Occipital lobe (tissue), 2 donors: ENCODE data around the gene RRAD. TPM values are rescaled to one million over a fixed set of nuclear protein-coding genes. Genes with fewer than 3 reads are reported as not detected.

Source experiments
- DNase-seq: peaks from one replicate; lab custom pipeline; 2025; lab: John Stamatoyannopoulos, UW
- total RNA-seq: library from RNA; depleted of rRNA; stranded (reverse); fragments of >200 nt; gene quantifications from one replicate; pipeline ENCODE4 v1.2.3, GENCODE V29; 2014

The RRAD gene
- total RNA-seq, 1 donor from 2014 or later: 0.94 TPM

DNA sequence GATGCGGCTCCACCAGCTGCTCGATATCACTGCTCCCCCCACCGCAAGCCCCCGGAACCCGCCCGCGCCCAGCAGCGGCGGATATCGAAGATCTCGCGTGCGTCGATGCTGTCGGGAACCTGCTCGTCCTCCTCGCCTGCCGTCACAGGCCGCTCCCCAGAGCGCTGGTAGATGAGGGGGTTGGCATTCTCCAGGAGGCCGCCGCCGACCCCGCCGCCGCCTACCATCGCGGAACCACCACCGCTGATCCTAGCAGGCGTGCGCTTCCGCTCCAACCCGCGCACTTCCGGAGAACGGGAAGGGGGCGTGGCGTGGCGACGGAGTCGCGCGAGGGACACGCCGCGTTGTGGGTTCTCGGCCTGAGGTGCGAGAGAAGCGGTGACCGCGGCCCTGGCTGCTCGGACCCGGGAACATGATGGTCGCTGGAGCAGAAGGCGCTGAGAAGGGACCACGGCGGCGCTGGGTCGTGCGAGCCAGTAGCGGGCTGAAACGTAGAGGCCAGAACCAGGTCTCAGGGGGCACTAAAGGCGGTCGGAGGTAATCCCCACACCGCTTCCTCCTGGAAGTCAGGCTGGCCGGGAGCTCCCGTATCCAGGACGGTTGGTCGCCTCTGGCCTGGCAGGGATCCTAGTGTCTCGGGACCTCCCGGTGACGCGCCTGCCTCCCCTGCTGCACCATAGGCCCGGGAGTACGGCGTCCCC, 9.0 kb upstream of the RRAD start, which contains the start of gene CIAO2B:
Gene CIAO2B (minus strand): TSS at position 265 of the 701 bp plus-strand sequence. CDS start 38 bp downstream, at position 227.
- peak; percentile 76 for DNase-seq

DNA sequence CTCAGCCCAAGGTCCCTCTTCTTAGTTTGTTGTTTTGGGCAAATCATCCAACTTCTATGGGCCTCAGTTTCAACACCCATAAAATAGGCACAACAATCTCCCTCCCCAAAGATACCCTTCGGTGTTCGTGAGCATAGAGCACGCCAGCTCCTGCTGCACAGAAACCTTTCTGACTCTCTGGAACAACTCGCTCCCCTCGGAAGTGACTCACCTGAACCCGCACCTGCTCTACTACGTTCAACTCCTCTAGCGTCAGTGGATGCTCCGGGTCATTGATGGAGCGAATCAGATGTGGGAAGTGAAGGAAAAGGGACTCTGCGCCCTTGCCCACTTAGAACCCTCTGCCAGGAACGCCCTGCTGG, 8.4 kb upstream of the RRAD start:
- no peak for DNase-seq

DNA sequence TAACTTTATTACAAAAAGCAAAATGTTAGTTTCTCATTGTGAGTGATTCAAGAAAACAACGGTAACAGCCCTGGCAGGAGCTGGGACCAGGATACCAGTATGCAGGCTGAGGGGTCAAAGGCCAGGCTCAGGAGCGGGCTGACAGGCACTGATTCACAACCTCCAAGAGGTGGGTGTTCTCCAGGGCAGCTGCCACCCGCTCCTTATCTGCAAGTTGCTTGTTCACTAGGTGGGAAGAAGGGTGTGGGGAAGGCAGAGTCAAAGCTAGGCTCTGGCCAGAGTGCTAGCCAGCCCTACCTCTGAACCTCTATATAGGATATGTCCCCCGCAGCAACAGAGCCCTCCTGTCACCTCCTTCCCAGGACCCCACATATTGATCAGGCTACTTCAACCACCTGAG, 6.7 kb upstream of the RRAD start:
- no peak for DNase-seq

DNA sequence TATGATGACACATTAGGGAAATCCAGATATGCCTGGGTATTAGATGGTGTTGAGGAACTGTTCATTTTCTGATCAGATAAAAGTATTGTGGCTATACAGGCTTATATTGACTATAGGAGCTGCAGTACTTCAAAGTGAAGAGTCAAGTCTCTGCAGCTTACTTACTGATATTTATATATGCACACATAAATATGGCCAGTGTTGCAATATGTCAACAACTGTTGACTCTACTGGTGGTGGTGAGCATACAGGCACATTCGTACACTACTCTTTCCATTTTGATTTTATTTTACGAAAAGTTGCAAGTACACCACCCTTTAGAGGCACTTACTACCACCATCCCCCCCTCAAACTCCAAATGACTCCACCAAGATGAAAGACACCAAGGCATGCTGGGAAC, 6.3 kb upstream of the RRAD start:
- DNase-seq: no peak

DNA sequence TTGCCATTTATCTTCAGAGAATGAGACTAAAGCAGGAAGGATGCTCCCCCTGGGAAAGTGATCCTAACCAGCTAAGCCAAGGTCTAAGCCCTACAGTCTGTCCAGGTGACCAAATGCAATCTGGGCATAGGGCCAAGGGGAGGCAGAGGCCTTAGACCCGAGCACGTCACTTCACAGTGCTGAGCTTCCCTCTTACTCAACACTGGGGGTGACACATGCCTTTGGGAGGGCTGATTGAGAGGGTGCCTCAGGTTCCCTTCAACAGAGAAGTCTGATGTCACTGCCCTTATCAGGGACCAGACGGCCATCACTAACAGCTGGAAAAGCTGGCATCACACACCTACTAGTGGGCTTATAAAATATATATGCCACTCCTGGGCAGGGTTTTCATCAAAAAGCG, 4.9 kb upstream of the RRAD start:
- DNase-seq: no peak

DNA sequence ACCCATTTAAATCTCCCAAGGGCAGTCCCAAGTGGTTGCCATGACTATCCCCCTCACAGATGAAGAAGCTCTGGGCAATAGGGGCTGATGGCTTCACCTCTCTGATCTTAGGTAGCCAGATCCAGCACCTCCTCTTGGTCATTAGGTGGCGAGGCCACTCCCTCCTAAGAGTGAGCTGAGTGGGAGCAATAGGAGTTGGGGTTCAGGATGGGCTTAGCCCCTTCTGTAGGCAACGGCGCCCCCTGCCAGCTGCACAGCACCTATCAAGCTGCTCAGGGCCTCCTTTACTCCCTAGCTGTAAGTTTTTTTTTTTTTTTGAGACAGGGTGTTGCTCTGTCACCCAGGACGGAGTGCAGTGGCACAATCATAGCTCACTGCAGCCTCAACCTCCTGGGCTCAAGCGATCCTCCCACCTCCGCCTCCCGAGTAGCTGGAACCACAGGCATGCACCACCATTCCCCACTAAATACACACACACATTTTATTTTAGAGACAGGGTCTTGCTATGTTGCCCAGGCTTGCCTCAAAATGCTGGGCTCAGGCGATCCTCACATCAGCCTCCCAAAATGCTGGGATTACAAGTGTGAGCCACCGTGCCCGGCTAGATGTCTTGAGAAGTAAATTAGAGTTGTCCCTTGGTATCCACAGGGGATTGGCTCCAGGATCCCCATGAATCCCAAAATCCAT, 3.5 kb upstream of the RRAD start:
- no peak for DNase-seq

DNA sequence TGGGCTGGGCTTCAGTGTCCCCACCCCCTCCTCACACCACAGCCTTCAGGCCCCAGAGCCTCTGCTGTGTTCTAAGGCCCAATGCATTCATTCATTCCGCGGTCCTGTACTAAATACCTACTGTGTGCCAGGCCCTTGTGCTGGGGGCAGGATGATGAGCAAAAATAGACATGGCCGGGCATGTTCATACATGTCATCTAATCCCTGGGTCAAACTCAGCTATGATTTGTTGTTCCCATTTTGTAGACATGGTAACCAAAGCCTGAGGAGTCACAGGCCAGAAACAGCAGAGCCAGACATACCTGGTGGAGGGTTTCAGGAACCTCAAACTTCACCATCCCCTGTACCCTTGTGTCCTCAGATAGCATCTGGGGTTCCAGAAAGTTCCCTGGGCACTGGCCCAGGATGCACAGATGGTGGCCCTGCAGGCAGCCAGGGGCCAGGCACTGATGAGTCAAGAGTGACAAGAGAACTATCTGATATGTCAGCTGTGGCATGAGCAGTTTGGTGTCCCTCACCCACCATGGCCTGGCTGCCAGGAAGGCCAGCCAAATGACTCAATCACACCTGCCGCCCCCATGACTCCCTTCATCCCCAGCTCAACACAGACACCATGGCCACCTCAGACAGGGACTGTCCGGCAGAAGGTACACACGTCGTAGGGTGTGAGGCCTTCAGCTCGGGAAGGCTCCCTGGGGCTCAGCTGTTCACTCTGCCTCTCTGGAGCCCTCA, 2.7 kb upstream of the RRAD start:
- DNase-seq: no peak

DNA sequence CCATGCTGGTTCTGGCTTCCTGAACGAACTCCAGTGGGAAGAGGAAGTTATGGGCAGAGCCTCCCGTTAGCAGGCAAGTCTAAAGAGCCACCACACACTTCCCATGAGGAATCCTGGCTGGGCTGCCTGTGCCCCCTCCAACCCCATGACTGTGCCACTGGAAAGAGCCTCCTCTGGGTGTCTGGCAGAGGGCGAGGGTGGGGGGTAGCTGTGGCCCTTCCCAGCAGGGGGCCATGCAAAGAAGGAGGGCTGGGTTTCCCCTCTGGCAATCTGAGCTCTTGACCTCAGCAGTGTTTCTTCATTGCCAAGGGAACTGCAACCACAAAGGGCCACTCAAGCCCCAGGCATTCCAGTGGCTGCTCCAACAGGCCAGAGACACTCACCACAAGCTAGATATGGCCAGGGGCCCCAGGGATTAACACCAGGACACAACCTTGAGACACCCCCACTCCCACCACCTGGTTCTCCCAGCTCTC, 1.7 kb upstream of the RRAD start:
- no peak for DNase-seq

DNA sequence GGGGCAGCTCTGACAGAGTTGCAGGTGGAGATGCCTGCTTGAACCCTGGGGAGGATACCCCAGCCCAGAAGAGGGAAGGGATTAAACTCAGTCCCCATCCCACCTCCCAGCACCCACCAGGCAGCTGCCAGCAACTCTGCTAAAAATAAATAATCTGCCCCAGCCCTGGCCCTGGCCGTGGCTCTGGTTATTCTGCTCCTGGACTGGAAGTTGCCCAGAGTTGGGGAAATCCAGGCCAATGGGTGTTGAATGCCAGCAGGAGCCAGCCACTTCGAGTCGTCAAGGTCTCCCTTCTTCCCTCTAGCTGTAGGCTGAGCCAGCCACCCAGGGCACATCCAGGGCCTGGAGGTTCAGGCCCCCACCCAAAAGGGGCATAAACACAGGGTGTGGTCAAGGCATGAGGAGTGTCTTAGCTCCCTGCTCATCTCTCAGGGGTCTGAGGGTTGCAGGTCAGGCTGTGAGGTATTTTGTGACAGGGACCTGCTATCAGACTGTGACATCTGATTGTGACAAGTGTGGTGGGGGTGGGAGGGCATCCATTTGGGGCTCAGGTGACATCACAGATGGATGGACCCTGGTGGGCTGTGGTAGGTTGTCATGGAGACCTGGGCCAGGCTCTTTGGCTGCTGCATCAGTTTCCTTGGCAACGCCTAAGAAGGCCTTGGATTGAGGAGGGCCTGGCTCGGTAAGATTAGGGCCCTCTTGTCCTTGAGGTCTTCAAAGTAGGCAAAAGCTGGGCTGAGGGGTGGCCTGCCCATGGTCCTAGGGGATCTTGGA, 1.0 kb upstream of the RRAD start:
- no peak for DNase-seq

DNA sequence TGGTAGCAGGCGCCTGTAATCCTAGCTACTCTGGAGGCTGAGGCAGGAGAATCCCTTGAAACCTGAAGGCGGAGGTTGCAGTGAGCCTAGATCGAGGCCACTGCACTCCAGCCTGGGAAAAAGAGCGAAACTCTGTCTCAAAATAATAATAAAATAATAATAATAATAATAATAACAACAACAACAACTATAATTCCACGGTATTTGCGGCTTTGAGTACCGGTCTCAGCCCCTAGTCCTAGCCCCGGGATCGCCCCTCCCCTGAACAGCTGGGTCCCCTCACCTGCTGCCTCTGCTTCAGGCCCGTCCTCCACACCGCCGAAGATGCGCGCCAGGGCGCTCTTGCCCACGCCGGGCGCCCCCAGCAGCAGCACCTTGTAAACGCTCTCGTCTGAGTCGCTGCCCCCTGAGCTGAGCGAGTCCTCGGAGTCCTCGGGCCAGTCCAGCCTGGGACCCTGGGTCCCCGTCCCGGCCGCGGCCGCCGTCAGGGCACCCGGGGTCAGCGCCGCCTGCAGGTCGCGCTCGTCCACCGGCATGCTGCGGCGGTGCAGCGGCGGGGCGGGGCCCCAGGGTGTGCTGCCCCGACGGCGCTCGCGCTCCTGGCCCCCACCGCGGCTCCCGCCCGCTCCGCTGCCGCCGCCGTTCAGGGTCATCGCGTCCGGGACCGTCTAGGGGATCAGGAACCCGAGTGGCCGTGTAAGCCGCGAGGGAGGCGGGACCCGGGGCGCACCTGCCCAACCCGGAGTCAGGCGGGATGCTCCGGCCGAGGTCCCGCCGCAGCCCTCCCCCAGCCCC, 611 bp downstream of the RRAD start:
- no peak for DNase-seq

DNA sequence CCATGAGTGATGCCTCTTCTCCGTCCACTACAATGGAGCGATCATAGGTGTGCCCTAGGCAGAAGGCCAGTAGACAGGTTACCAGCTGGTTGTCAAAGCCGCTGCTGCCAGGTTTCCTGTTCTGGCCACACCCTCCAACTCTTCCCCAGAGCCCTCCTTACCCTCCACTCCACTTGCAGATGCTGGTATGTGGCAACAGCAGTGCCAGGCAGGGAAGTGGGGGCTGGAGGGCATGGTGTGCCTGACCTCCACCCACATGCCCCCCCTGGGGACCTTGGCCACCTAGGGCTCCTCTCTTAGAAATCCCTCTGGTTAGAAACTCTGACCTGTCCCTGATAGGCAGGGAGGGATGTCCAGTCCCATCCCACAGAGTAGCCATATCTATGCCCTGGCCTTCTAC, 1.5 kb downstream of the RRAD start:
- DNase-seq: no peak

DNA sequence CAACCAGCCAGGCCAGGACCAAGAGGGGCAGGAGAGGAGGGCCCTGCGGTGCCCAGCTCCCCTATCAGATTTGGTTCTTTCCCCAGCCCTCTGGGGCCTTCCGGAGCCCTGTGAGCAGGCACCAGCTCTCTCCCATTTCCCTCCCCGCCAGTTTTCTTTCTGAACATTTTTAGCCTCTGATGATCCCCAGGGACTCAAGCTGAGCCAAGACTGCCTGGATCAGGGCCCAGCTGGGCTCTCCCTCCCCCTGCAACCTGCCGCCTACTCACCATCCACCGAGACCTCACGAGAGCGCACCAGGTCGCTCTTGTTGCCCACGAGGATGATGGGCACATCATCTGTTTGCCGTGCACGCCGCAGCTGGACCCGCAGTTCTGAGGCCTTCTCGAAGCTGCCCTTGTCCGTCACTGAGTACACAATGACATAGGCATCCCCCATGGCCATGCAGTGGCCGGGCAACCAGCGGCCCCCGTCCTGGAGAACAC, 2.0 kb downstream of the RRAD start:
- no peak for DNase-seq

DNA sequence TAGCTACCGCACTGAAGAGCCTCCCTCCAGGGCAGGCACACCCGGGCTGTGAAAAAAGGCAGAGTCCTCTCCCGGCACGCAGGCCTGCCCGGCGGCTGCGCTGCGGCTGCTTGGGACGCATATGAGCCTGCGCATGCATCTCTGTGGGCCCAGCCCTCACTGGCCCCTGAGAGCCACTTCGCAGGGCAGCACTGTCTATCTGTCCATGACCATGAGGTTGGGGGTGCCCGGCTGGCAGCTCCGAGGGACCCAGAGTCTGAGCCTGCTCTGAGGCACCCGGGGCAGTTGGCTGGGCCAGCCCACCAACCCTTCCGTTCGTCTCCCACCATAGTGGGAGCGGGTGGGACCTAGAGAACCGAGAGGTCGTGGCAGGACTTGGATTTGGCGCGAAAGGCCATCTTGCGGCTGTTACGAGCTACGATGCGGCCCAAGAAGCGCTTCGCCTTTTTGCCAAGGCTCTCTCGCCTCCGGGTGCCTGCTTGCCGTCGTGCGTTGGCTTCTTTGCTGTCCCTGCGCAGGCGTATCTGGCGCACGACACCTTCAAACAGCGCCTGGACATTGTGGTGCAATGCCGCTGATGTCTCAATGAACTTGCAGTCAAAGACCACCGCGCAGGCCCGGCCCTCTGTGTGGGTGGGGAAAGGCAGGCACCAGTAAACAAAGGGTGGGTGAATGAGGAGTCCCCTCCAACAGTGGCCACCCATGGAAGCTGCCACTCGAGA, 3.4 kb downstream of the RRAD start:
- no peak for DNase-seq

DNA sequence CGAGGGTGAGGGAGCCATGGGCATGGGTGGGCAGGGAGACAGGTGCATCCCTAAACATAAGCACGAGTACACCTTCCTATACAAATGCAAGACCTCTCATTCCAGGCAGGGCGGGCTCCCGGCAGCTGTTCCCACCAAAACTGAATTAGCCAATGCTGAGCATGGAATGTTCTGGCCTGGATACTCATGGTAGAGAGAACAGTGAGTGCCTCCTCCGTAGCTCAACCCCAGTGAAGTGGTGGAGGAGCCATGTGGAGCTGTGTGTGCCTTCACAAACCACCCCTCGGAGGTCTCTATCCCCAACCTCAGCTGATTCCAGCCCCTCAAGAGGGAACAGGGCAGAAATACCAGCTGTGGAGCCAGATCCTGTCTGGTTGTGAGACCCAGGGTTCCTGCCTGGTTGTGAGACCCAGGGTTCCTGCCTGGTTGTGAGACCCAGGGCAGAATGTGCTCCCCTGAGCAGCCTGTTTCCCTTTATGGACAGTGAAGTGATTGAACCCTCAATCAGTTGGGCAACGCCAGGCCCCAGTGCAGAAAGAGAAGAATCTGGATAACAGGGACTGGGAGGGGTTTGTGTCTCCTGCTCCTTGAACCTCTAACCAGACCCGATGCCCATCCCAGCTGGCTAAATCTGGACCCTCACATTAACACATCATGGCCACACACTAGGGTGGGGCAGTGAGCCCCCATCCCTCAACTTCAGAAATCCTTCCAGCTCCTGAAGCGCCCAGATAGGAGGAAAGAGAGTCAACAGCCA, 4.2 kb downstream of the RRAD start:
- DNase-seq: no peak

DNA sequence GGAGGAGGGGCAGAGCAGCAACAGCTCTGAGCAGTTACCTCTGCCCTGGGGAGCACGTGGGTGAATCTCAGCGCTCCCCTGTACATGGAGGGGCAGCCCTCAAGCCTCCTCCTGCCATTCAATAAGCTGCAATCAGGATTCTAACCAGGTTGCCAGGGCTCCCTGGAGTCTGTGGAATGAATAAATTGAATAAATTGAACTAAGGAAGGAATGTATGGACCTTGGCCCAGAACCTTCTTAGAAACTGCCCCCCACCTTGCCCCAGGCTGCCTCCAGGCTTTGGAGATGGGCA, 5.1 kb downstream of the RRAD start:
- no peak for DNase-seq

DNA sequence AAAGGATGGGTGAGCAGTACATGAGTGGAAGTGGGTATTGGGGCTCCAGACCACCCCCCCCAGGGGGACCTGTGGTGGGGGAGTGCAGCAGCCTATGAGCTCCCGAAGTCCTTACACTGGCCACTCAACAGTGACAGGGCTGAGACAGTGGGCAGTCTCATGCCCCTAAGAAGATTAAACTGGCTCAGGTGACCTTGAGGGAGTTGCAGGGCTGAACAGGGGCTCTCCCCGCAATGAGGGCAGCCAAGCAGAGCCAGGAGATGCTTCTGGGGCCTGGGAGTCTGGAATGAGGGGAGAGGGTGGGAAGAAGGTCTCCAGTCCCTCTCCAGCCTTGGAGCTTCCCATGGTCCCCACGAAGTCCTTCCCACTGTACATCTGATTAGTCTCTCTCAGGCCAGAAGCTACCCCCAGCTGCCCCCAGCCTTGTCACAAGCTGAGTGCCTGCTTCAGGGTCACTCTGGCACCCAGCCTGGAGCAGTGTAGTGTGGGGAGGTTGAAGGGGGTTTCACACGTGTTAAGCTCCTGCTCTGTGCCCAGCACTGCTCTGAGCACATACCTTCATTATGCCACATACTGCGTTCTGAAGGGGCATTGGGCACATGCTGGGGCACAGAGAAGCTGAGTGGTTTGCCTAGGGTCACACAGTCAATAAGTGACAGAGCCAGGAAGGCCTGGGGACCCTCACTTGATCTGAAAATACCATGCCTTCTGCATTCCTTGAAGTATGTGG, 5.6 kb downstream of the RRAD start:
- no peak for DNase-seq

DNA sequence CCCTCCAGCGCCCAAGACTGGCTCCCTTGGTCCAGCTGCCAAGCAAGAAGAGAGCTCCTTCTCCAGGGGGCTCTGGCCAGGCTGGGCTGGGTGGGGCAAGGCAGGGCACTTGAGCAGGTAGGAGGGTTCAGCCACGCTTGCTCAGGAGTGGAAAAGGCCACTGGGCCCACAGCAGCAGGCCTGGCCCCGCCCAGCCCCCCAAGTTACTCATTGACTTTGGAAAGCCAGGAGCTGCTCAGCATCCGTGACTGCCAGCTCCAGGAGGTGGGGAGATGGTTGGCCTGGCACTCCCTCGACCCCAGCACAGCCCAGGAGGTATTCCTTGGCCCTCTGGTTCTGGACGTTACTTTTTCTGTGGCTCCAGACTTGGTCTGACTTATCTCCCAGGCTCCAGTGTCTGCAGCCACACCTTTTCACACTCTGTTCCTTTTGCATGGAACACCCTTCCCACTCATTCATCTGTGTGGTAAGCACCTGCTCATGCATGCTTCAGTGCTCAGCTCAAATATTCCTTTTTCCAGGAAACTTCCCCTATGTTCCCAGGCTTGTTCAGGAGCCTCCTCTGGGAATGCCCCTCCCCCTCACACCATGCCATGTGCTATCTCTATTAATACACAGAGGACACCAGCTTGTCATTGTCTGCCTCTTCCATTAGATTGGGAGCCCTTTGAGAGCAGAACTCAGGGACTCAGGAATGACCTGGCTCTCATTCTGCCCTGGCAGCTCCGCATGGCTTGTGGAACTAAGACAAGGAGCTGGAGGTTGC, 6.3 kb downstream of the RRAD start, which contains the start of gene CDH16:
Gene CDH16 (minus strand): TSS at position 83 of the 766 bp plus-strand sequence. CDS start 820 bp downstream, outside the sequence.
- DNase-seq: no peak

DNA sequence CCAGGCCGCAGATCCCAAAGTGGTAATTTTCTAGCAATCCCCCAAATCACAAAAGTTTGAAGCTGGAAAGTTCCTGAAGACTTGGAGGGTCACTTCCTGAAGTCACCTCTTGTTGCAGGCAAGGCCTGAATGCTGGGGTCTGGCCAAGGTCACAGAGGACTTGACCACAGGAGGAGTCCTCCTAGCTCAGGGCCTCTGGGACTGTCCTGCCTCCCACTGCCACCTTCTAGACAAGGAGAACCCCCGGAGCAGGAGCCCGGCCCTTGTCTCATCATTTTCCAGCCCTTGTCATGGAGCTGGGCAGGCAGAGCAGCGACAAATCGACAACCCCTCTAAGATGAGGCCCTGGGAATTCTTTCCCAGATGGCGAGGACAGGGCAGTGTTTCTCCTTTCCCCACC, 7.0 kb downstream of the RRAD start:
- DNase-seq: no peak
